GM19035 (cell line): ENCODE data around the gene PPP1R3F.

Source experiments
- ATAC-seq: cut with Tn5 transposase; IDR thresholded peaks from one replicate; pipeline ENCODE4 v1.9.1; 2021; ENCODE audit not compliant: unreplicated experiment

The PPP1R3F gene, protein sequence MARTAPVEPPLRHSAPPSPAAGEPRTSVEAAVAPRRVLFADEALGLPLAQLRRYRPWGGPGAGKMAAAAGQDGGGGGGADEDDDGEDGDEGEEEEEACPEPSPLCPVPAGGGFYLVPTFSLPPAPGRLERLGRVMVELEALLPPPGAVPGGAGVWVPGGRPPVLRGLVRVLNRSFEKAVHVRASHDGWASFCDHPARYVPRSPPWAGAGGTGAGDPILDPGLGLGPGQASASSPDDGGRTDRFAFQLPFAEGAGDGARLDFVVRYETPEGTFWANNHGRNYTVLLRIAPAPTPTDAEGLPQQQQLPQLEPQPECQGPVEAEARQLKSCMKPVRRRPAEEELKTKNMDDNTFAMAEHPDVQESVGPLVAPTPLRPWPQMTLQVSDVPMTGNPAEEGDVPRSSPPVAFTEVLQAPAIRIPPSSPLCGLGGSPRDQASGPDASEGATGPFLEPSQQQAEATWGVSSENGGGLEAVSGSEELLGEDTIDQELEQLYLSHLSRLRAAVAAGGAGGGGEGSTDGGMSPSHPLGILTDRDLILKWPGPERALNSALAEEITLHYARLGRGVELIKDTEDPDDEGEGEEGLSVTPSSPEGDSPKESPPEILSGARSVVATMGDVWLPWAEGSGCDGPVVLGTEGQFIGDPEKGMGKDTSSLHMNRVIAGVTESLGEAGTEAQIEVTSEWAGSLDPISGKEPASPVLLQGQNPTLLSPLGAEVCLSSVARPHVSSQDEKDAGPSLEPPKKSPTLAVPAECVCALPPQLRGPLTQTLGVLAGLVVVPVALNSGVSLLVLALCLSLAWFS

DNA sequence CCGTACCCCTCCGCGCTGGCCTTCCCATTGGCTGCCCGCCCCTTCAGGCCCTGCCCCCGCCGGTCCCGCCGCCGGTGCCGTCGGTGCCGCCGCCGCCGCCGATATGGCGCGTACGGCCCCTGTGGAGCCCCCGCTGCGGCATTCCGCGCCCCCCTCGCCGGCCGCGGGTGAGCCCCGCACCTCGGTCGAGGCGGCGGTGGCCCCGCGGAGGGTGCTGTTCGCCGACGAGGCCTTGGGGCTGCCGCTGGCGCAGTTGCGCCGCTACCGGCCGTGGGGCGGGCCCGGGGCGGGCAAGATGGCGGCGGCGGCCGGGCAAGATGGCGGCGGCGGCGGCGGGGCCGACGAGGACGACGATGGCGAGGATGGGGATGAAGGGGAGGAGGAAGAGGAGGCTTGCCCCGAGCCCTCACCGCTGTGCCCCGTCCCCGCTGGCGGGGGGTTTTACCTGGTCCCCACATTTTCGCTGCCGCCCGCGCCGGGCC, at the start of gene PPP1R3F:
Gene PPP1R3F, plus strand, starts transcription at position 27 of the 482 bp plus-strand sequence. Its CDS starts 77 bp downstream, at position 104.
- peak; percentile 33 for ATAC-seq

DNA sequence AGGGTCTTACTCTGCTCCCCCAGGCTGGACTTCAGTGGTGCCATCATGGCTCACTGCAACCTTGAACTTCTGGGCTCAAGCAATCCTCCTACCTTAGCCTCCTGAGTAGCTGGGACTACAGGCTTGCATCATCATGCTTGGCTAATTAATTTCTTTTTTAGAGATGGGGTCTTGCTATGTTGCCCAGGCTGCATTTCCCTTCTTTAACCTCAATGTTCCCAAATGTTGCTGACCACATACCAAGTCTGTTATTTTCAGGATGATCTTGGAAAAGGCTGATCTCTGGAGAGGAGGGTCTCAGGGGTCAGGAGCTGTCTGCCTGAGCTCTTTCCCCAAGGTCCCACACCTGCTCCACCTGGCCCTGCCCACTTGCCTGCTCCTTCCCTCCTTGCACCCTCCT, 49.5 kb upstream of the PPP1R3F start:
- ATAC-seq = no peak

DNA sequence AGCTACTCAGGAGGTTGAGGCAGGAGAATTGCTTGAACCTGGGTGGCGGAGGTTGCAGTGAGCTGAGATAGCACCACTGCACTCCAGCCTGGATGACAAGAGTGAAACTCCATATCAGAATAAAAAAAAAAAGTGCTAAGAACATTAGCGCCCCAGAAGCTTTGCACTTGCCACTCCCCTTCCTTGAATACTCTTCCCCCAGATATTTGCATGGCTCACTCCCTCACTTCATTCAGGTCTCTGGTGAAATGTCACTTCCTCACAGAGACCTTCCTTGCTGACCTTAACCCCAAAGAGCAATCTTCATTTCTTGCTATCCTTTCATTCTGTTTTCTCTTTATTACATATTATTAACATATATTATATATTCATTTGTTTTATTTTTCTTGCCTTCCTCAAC, 47.7 kb upstream of the PPP1R3F start:
- ATAC-seq = no peak

DNA sequence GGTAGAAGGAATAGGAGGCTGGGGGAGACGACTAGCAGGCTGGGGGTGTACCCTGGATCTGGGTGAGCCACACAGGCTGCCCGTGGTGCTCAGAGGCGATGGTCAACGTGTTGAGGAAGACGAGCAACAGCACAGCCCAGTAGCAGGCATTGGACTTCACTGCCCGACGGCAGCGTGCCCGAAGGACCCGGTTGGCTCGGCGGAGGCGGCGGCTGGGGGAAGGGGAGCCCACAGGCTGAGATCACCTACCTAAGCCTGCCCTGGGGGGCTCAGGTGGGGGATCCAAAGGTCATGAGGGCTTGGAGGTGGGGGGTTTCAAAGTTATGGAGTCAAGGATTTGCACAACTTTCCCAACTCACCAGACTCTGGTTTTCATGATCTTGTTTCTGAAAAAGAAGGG, 43.7 kb upstream of the PPP1R3F start:
- no peak for ATAC-seq

- no peak for ATAC-seq
Observed at GRCh38 chrX:49226946-49227345, 42.6 kb upstream of the PPP1R3F start.

DNA sequence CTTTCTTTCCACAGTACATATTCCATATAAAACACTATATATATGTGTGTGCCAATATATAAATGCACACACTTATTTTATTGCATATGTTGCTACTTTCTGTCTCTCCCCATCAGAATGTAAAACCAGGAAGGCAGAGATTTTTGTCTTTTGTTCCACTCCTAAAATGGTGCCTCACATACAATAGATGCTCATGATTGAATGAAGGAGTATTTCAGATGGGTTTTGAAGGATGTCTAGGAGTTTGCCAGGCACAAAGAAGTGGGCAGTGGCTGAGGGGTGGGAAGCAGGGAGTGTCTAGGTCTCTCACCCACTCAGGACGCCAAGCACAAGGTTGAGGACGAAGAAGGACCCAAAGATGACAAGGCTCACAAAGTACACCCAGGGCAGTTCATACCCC, 41.9 kb upstream of the PPP1R3F start:
- no peak for ATAC-seq

- no peak for ATAC-seq
Observed at GRCh38 chrX:49228185-49228584, 41.4 kb upstream of the PPP1R3F start.

DNA sequence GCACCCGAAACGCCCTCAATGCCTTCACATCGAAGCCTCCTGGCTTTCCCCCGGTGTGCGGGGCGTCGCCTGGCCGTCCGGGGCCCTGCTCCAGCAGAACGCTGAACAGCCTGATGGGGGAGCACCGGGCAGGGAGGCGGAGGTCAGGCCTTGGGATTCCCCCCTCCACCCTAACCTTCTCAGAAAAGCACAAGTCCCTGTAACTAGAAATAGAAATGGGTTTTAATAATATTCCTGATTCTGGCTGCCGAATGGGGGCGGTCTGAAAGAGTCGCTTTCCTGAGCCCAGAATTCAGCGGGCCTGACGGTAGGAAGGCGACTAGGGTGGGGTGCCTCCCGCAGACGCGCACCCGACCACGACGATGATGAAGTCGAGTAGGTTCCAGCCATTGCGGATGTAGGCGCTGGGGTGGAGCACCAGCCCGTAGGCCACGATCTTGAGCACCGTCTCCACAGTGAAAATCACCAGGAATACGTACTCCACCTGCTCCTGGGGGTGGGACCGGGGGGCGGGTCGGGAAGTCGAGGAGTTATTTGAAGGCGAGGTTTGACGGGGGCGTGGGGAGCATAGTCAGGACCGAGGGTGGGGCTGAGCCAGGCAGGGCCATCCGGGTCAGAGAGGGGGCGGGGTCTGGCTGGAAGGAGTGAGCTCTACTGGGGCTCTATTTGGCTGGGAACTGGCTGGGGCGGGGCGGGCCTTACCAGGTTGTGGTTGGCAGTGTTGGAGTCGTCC, 38.9 kb upstream of the PPP1R3F start:
- ATAC-seq = peak; percentile 68

DNA sequence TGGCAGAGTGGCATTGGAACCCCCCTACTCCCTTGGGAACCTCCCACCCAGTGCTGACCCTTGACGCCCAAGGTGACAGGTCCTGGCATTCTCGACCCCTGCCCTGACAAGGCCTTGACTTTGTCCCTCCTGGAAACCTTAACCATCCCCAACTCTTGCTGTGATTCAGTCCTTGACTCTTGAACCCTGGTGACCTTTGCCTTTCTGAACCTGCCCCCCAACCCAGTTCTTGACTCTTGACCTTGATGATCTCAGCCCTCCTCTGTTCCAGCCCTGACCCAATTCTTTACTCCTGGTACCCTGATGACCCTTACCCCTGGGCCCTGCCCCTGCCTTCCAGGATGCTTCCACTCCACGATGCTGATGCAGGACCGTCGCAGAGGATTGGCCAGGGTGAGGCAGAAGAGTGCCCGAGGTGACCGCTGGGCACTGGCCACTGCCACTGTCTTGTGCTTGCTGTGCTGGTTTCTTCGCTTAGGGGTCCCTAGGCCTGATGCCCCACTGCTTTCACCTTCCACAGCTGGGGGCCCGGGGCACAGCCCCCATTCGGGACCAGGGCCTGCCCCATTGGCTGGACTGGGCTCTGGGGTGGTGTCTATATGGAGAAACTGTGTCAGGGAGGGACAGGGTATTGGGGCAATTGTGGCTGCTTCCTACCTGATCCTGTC, 38.1 kb upstream of the PPP1R3F start:
- ATAC-seq = no peak

DNA sequence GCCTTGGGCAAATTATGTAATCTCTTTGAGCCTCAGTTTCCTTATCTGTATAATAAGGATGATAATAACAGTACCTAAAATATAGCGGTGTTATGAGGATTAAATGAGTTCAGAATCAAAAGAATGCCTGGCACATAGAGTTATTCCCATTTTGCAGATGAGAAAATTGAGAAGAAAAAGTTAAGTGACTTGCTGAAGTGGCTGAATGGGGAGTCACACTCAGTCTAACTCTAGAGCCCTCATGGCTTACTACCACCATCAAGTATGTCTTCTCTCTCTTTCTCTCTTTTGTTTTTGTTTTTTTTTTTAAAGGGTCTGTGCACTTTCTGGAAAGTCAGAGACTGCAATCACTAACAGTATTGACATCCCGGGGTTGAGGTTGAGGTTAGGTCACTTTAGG, 37.1 kb upstream of the PPP1R3F start:
- no peak for ATAC-seq

GRCh38 chrX:49233176-49233575, 36.4 kb upstream of the PPP1R3F start, which contains the start of gene CACNA1F:
CACNA1F (minus strand) TSS chrX:49233340; CDS start chrX:49233309, 31 bp downstream.
- ATAC-seq = no peak

DNA sequence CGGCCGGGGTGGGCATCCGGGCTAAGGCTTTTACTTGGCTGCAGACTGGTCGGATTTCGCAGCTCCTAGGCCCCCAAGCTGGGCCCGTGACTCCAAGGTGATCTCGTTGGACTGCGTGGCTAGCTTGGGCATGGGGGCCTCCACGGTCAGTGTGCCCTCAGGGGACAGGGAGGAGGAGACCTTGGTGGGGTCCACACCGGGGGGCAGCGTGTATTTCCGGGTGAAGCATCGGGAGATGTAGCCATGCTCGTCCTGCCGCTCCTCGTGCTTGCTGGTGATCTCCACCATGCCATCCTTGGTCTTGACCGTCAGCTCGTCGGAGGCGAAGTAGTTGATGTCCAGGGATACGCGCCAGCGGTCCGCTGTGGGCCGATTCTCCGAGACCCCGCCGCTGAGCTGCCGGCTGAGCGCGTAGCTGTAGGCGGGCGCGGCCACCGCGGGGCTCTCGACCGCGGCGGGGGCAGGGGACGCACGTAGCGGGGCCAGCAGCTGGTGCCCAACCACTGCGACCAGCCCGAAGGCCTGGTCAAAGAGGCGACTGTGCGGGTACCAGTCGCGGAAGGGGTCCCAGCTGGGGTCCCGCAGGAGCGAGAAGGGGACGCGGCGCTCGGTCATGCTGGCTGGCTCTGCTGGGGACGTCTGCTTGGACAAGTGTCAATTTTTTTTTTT, 35.6 kb upstream of the PPP1R3F start:
- ATAC-seq = no peak

GRCh38 chrX:49237060-49237459, 32.5 kb upstream of the PPP1R3F start:
- no peak for ATAC-seq

DNA sequence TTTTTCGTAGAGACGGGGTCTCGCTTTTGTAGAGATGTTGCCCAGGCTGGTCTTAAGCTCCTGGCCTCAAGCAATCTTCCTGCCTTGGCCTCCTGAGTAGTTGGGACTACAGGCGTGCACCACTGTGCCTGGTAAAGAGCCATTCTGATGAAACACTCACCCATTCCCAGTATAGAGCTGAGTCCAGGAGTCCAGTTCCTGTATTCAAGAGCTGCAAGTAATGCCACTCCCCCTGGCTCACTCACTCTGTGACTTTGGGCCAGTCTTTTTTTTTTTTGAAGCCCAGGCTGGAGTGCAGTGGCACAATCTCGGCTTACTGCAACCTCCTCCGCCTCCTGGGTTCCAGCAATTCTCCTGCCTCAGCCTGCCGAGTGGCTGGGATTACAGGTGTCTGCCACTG, 30.9 kb upstream of the PPP1R3F start:
- no peak for ATAC-seq

GRCh38 chrX:49242545-49243066, 27.0 kb upstream of the PPP1R3F start:
- ATAC-seq = no peak

GRCh38 chrX:49243166-49243565, 26.4 kb upstream of the PPP1R3F start:
- no peak for ATAC-seq

GRCh38 chrX:49244207-49244606, 25.4 kb upstream of the PPP1R3F start:
- ATAC-seq = no peak

GRCh38 chrX:49246541-49246940, 23.1 kb upstream of the PPP1R3F start:
- ATAC-seq = no peak

- ATAC-seq = no peak
Observed at GRCh38 chrX:49247346-49247745, 22.2 kb upstream of the PPP1R3F start.
